A673 (cell line): ENCODE results near the gene C1orf35. TPM values are rescaled to one million over a fixed set of nuclear protein-coding genes. Genes with fewer than 3 reads are reported as not detected.

Experiments
- BruUV-seq: library from RNA; stranded (reverse); fragments of 400-500 nt; replicated peaks from 2 replicates; lab custom pipeline; 2021; lab: Mats Ljungman, UMichigan
- CTCF ChIA-PET: fragments of 300-600 bp; sonication (Branson Sonifier 250); formaldehyde crosslinking; loops from one replicate; lab custom pipeline; 2022; ENCODE audit warnings: antibody characterized with exemption; lab: Charles Lee
- POLR2A ChIA-PET: fragments of 300-600 bp; sonication (Branson Sonifier 250); formaldehyde crosslinking; loops from one replicate; lab custom pipeline; 2022; ENCODE audit warnings: antibody characterized with exemption; ENCODE audit not compliant: low non-redundant PET; lab: Charles Lee
- DNase-seq: peaks from one replicate; pipeline ENCODE4 v3.0.0-alpha.2; 2015; ENCODE audit warnings: low spot score
- H3K27ac ChIP-seq: fragments of 200-600 bp; sonication (generic); 2 replicates; pipeline ENCODE4 v1.5.1; 2016; ENCODE audit warnings: mixed run types, low read depth, mild to moderate bottlenecking, mixed read lengths, antibody characterized with exemption, low read length; ENCODE audit not compliant: poor library complexity, severe bottlenecking
- H3K27me3 ChIP-seq: fragments of 200-600 bp; sonication (generic); replicated peaks from 2 replicates; pipeline ENCODE4 v1.6.1; 2017; ENCODE audit warnings: mixed run types, low read depth, mild to moderate bottlenecking, mixed read lengths, antibody characterized with exemption, low read length; ENCODE audit not compliant: insufficient read depth, poor library complexity
- H3K36me3 ChIP-seq: fragments of 200-600 bp; sonication (generic); 2 replicates; pipeline ENCODE4 v1.6.1; 2016; ENCODE audit warnings: mixed run types, mild to moderate bottlenecking, mixed read lengths, antibody characterized with exemption, low read length; ENCODE audit not compliant: insufficient read depth, poor library complexity, severe bottlenecking
- H3K4me1 ChIP-seq: fragments of 200-600 bp; sonication (generic); 2 replicates; pipeline ENCODE4 v1.6.1; 2017; ENCODE audit warnings: mixed run types, mild to moderate bottlenecking, mixed read lengths, antibody characterized with exemption, low read length; ENCODE audit not compliant: insufficient read depth, poor library complexity, severe bottlenecking
- H3K4me3 ChIP-seq: fragments of 200-600 bp; sonication (generic); 2 replicates; pipeline ENCODE4 v1.5.1; 2016; ENCODE audit warnings: low read depth, mixed run types, mild to moderate bottlenecking, mixed read lengths, low read length; ENCODE audit not compliant: poor library complexity, severe bottlenecking
- H3K9me3 ChIP-seq: fragments of 200-600 bp; sonication (generic); 2 replicates; pipeline ENCODE4 v1.6.1; 2016; ENCODE audit warnings: mixed run types, low read depth, mild to moderate bottlenecking, mixed read lengths, antibody characterized with exemption, low read length; ENCODE audit not compliant: poor library complexity, severe bottlenecking
- CTCF ChIP-seq: fragments of 300-800, 200-600 bp; sonication (generic); conservative IDR thresholded peaks from 2 replicates; pipeline ENCODE4 v1.5.1; 2017; ENCODE audit warnings: low read depth, mild to moderate bottlenecking, antibody characterized with exemption, low read length, moderate library complexity, mixed read lengths
- EZH2 ChIP-seq: fragments of 200-600 bp; sonication (generic); IDR thresholded peaks from 2 replicates; pipeline ENCODE4 v1.6.1; 2017; ENCODE audit warnings: borderline replicate concordance, low read depth, mild to moderate bottlenecking, mixed read lengths, antibody characterized with exemption, low read length; ENCODE audit not compliant: poor library complexity, severe bottlenecking
- intact Hi-C: fragments of 100-400 bp; cut with micrococcal nuclease; formaldehyde crosslinking; loops from one replicate; pipeline ENCODE4 v1.10.0; 2022; ENCODE audit not compliant: unreplicated experiment
- total RNA-seq: library from RNA; stranded (reverse); gene quantifications from 2 replicates; pipeline ENCODE4 v1.2.3, GENCODE V29; 2021

C1orf35 gene
- total RNA-seq, 1 experiment from 2014 or later, result 27.5 TPM

GRCh38 chr1:228094432-228095016 is 8.6 kb downstream of the C1orf35 start:
- Histone ChIP-seq H3K27ac (no peak overlapping the region), H3K36me3 (peaks cover 71% of the 10 kb centered on the region), H3K4me1 (no peaks in the 10 kb centered on the region), H3K9me3 (peaks cover 30% of the 10 kb centered on the region), H3K4me3 (no peak overlapping the region), H3K27me3 (no peaks in the 10 kb centered on the region)
- intact Hi-C loops, result no loop called here
- ChIA-PET CTCF (no interaction called here), POLR2A (no interaction called here)
- TF ChIP-seq CTCF (no peak), EZH2 (no peak)
- no peak for DNase-seq
- no TSS peak for BruUV-seq

GRCh38 chr1:228093050-228093906 is 9.8 kb downstream of the C1orf35 start:
- Histone ChIP-seq H3K27me3 (no peaks in the 10 kb centered on the region), H3K36me3 (peaks cover 67% of the 10 kb centered on the region), H3K9me3 (peaks cover 30% of the 10 kb centered on the region), H3K4me3 (no peak overlapping the region), H3K4me1 (no peaks in the 10 kb centered on the region), H3K27ac (no peak overlapping the region)
- no TSS peak for BruUV-seq
- ChIA-PET CTCF (no interaction called here), POLR2A (no interaction called here)
- DNase-seq, result no peak
- no peak for TF ChIP-seq CTCF
- no peak for TF ChIP-seq EZH2
- intact Hi-C loops, result no loop called here

- BruUV-seq, result no TSS peak
- H3K36me3 ChIP-seq, result peaks cover 64% of the 10 kb centered on the region
- no peak overlapping the region for H3K4me3 ChIP-seq
- ChIA-PET POLR2A (no interaction called here), CTCF (no interaction called here)
- DNase-seq, result no peak
- H3K4me1 ChIP-seq, result no peaks in the 10 kb centered on the region
- peaks cover 30% of the 10 kb centered on the region for H3K9me3 ChIP-seq
- TF ChIP-seq CTCF (no peak), EZH2 (no peak)
- no peak overlapping the region for H3K27ac ChIP-seq
- intact Hi-C loops, result no loop called here
- no peaks in the 10 kb centered on the region for H3K27me3 ChIP-seq
Observed at GRCh38 chr1:228092342-228093049, 10.6 kb downstream of the C1orf35 start.
